ENCODE results near the gene VPS4A. TPM values are rescaled to one million over a fixed set of nuclear protein-coding genes. Genes with fewer than 3 reads are reported as not detected.

VPS4A gene
- total and polyA plus RNA-seq, 2 of the 8 experiments (the other 6 are each of a cell fraction or from before 2014, with no cell fraction given): 14.1 to 24.1 TPM

DNA sequence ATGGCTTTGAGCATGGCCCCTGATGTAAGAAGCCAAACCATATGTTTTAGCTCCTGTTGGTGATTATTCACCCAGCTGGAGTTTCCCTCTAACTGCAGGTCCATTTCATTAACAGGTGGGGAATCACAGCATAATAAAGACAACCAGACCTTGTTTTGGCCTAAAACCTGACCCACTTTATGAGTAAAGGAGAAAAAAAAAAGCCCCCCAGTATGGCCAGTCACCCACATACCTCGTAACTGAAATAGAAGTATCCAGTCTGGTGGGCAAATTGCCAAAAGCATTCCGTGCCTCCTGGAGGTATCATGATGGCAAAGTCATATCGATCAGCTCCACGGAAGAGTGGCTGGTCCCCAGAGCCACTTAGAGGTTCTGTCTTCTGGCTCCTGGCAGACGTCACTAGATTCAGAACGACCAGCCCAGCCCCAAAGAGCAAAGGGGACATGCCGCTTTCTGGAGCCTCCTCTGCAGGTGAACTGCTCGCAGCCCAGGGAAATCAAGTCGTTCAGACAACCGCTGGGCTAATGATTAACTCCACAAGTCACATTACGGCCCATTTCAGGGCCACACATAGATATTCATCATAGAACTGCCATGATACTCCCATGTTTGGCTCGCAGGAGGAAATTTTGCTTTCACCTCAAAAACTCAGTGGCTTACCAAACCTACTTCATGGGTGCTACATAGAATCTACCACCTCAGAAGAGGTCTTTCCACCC is 40.3 kb downstream of the VPS4A start, which contains the start of gene TMED6:
Gene TMED6, minus strand, starts transcription at position 478 of the 719 bp plus-strand sequence. Its CDS starts 33 bp downstream, at position 445.
- no peak within 1 kb of the TSS for H2BK120ac ChIP-seq (replicated peaks; ENCODE audit: low read depth, low read length)
- no peak within 1 kb of the TSS for H3K23ac ChIP-seq (ENCODE audit: insufficient read length)
- H4K91ac ChIP-seq (replicated peaks; ENCODE audit: insufficient read length, low read length): no peak within 1 kb of the TSS
- 94% methylated on average over 12 of the region's 12 CpGs; no CpG with 5 or more reads in 1 of the 2 experiments for WGBS, 2 experiments (ENCODE audit: extremely low coverage in 1 of 2, insufficient coverage in 1 of 2, insufficient read length in 1 of 2, insufficient replicate concordance in 2 of 2, low coverage in 1 of 2, low lambda C conversion rate in 2 of 2, missing lambda C conversion rate in 1 of 2)
- H3K14ac ChIP-seq (ENCODE audit: insufficient read length): no peak within 1 kb of the TSS
- H3K4me1 ChIP-seq (replicated peaks in 1 of 4; ENCODE audit: control insufficient read depth in 3 of 4, insufficient read depth in 4 of 4, low read length in 3 of 4): no peaks in the 10 kb centered on the region
- no peaks in the 10 kb centered on the region for H3K23me2 ChIP-seq (ENCODE audit: low read depth, low read length)
- H4K5ac ChIP-seq (ENCODE audit: insufficient read length, low read depth, low read length): no peak within 1 kb of the TSS
- no peaks in the 10 kb centered on the region for H3K79me2 ChIP-seq (ENCODE audit: control insufficient read depth in 1 of 2, insufficient read depth in 2 of 2, low read length in 2 of 2)
- H3K27ac ChIP-seq (ENCODE audit: low read depth, low read length): no peak within 1 kb of the TSS
- no peak within 1 kb of the TSS for H2AK5ac ChIP-seq (ENCODE audit: low read depth, low read length)
- H3K4me3 ChIP-seq (ENCODE audit: extremely low read depth in 1 of 4, insufficient read depth in 2 of 4, low read depth in 3 of 4, low read length in 4 of 4): no peak within 1 kb of the TSS
- H3K56ac ChIP-seq (replicated peaks; ENCODE audit: insufficient read length, low read depth, low read length): no peak within 1 kb of the TSS
- CTCF ChIA-PET (ENCODE audit: partially characterized antibody): interaction anchor here (0.6 to 1.1 kb wide), 3 partner anchors 11 to 431 kb away, joined by 3 read pairs; no protein-coding TSS in a partner anchor
- H2BK5ac ChIP-seq (ENCODE audit: low read depth, low read length): no peak within 1 kb of the TSS
- H2BK15ac ChIP-seq (ENCODE audit: low read length): no peak within 1 kb of the TSS
- no peak within 1 kb of the TSS for H3K4me2 ChIP-seq (ENCODE audit: insufficient read depth in 1 of 2, low read depth in 2 of 2, low read length in 2 of 2)
- no peak within 1 kb of the TSS for H2AFZ ChIP-seq (ENCODE audit: low read length)
- FAIRE-seq: no peak
- H4K8ac ChIP-seq (ENCODE audit: extremely low read depth, insufficient read depth, low read length): no peak within 1 kb of the TSS
- H3K9ac ChIP-seq (replicated peaks in 1 of 4; ENCODE audit: extremely low read depth in 1 of 4, low read depth in 3 of 4, low read length in 3 of 4): no peak within 1 kb of the TSS
- no peak within 1 kb of the TSS for H3K4ac ChIP-seq (replicated peaks; ENCODE audit: insufficient read length, low read depth, low read length)
- H3K9me3 ChIP-seq (ENCODE audit: insufficient read depth in 2 of 2, low read depth in 1 of 2, low read length in 1 of 2): no peaks in the 10 kb centered on the region
- DNase-seq (ENCODE audit: low read depth in 1 of 2, low spot score in 2 of 2): no peak
- no peak for TF ChIP-seq RFX5 (IDR thresholded peaks at IDR 0.05; ENCODE audit: borderline replicate concordance, low read depth, low read length)
- no peak for TF ChIP-seq TEAD4 (IDR thresholded peaks at IDR 0.05; ENCODE audit: low read depth, low read length)
- no peak for TF ChIP-seq SIX5 (IDR thresholded peaks at IDR 0.05; ENCODE audit: low read depth, low read length)
- no peak for TF ChIP-seq CEBPB (IDR thresholded peaks at IDR 0.05; ENCODE audit: low read depth, low read length)
- no peak for TF ChIP-seq KDM4A (IDR thresholded peaks at IDR 0.05; ENCODE audit: low read depth, low read length, severe bottlenecking)
- no peak for TF ChIP-seq RNF2 (IDR thresholded peaks at IDR 0.05; ENCODE audit: borderline replicate concordance, low read depth, low read length, missing control alignments, poor library complexity, severe bottlenecking)
- no peak for TF ChIP-seq SP2 (IDR thresholded peaks at IDR 0.05; ENCODE audit: low read length)
- no peak for TF ChIP-seq TCF12 (IDR thresholded peaks at IDR 0.05; ENCODE audit: low read depth, low read length)
- no peaks in the 10 kb centered on the region for H4K20me1 ChIP-seq (replicated peaks in 1 of 2; ENCODE audit: control insufficient read depth in 1 of 2, insufficient read depth in 2 of 2, low read length in 2 of 2)
- no peak within 1 kb of the TSS for H2BK20ac ChIP-seq (ENCODE audit: low read length)
- H3K79me1 ChIP-seq (ENCODE audit: low read depth, low read length): no peaks in the 10 kb centered on the region
- POLR2A ChIA-PET (ENCODE audit: partially characterized antibody): interaction anchor here (1.7 to 29.8 kb wide), 4 partner anchors 10 to 31 kb away, joined by 3 to 497 read pairs (median 12); partner anchors contain the start of genes PDF and VPS4A
- peaks cover 0 to 3% (median 0%) of the 10 kb centered on the region in 4 experiments; a peak in 1 of 8 replicates for H3K36me3 ChIP-seq (ENCODE audit: control insufficient read depth in 2 of 4, insufficient read depth in 4 of 4, low read length in 3 of 4)
- H3K27me3 ChIP-seq (replicated peaks in 1 of 4; ENCODE audit: control insufficient read depth in 3 of 4, extremely low read depth in 1 of 4, insufficient read depth in 3 of 4, low read length in 3 of 4): no peaks in the 10 kb centered on the region
- no peak within 1 kb of the TSS for H3K18ac ChIP-seq (ENCODE audit: extremely low read depth, low read length)
- H2BK12ac ChIP-seq (ENCODE audit: low read depth, low read length): no peak within 1 kb of the TSS

All from H1 (cell line).